AG04449 (cell line): ENCODE data around the gene COMMD3.

Source experiments
- CTCF ChIA-PET: fragments of 350-600 bp; formaldehyde crosslinking; extraction: SDS; loops from one replicate; lab custom pipeline; 2021; ENCODE audit warnings: antibody characterized with exemption; lab: Yijun Ruan, JAX
- POLR2A ChIA-PET: fragments of 400-600, 350-600 bp; formaldehyde crosslinking; extraction: SDS; loops from one replicate; lab custom pipeline; 2020; ENCODE audit warnings: antibody characterized with exemption, inconsistent platforms; lab: Yijun Ruan, JAX
- DNase-seq: peaks from one replicate; pipeline ENCODE4 v3.0.0-alpha.2; 2010; ENCODE audit warnings: low read depth, low spot score
- H3K4me3 ChIP-seq: 2 replicates; pipeline ENCODE4 v1.5.1; 2011; ENCODE audit warnings: low read depth, mild to moderate bottlenecking, control low read depth, low read length
- CTCF ChIP-seq: IDR thresholded peaks from one replicate; pipeline ENCODE4 v1.5.1; 2011; ENCODE audit warnings: mild to moderate bottlenecking, moderate library complexity, low read length, control low read depth, inconsistent platforms; ENCODE audit not compliant: insufficient read depth; ENCODE audit errors: missing control alignments

The COMMD3 gene

GRCh38 chr10:22324893-22325271, 8.7 kb downstream of the COMMD3 start:
- peak overlapping the region; percentile 63 for H3K4me3 ChIP-seq
- TF ChIP-seq CTCF: no peak
- DNase-seq: no peak
- ChIA-PET POLR2A (interaction anchor here (0.6 to 1.8 kb wide), 2 partner anchors 9 to 15 kb away, joined by 3 to 6 read pairs; partner anchors contain the start of gene COMMD3), CTCF (interaction anchor here (1.7 kb wide), 1 partner anchor 13 kb away, joined by 4 read pairs; no protein-coding TSS in a partner anchor)

GRCh38 chr10:22325272-22326144, 9.3 kb downstream of the COMMD3 start:
- TF ChIP-seq CTCF: no peak
- CTCF ChIA-PET: interaction anchor here (0.8 to 1.7 kb wide), 3 partner anchors 13 to 14 kb away, joined by 3 to 4 read pairs (median 3); no protein-coding TSS in a partner anchor
- POLR2A ChIA-PET: interaction anchor here (0.6 to 1.8 kb wide), 3 partner anchors 9 to 798 kb away, joined by 3 to 6 read pairs (median 4); partner anchors contain the start of gene COMMD3
- H3K4me3 ChIP-seq: peak overlapping the region; percentile 63
- no peak for DNase-seq

GRCh38 chr10:22326145-22326702, 10.0 kb downstream of the COMMD3 start:
- CTCF ChIA-PET: interaction anchor here (0.8 to 1.0 kb wide), 2 partner anchors 13 to 14 kb away, joined by 3 read pairs; no protein-coding TSS in a partner anchor
- DNase-seq: no peak
- POLR2A ChIA-PET: interaction anchor here (0.7 to 1.8 kb wide), 2 partner anchors 10 to 799 kb away, joined by 4 to 6 read pairs; partner anchors contain the start of gene COMMD3
- peak overlapping the region; percentile 61 for H3K4me3 ChIP-seq
- TF ChIP-seq CTCF: no peak

- no peak for DNase-seq
- ChIA-PET POLR2A (no interaction called here), CTCF (no interaction called here)
- no peak for TF ChIP-seq CTCF
- H3K4me3 ChIP-seq: no peak overlapping the region
Measured at GRCh38 chr10:22329150-22329549, 13.0 kb downstream of the COMMD3 start.

DNA sequence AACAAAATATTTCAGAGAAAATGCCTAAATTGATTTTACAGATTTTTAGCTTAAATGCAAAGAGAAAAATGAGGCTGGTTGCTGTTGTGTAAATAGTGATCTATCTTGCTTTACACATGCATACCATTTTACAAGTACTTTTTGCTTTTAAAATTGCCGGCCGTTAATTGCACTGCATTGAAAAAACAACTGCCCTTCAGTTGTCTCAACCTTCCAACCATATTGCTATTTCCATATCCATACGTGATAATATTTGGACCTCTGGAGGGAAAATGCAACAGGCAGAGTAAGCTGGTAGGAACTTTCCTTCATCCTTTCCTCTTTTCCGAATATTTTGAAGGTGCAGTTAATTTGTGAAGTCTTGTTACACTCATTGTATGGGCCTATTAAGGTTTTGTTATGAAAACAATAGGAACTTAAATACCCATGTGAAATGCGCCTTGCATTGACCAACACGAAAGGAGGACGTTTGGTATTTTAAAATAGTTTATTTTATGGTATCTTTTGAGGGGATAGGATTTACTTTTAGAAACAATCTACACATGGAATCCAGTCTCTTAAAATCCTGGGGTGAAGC, 16.0 kb downstream of the COMMD3 start:
- no peak for TF ChIP-seq CTCF
- POLR2A ChIA-PET: interaction anchor here (1.0 kb wide), 1 partner anchor 8 kb away, joined by 3 read pairs; no protein-coding TSS in a partner anchor
- H3K4me3 ChIP-seq: no peak overlapping the region
- no peak for DNase-seq
- CTCF ChIA-PET: interaction anchor here (0.7 kb wide), 1 partner anchor 9 kb away, joined by 3 read pairs; no protein-coding TSS in a partner anchor
